ENCODE results near the gene ZMYM4. TPM values are rescaled to one million over a fixed set of nuclear protein-coding genes. Genes with fewer than 3 reads are reported as not detected.

The ZMYM4 gene
- total RNA-seq, 2 donors from 2014 or later: 131 to 153 TPM

DNA sequence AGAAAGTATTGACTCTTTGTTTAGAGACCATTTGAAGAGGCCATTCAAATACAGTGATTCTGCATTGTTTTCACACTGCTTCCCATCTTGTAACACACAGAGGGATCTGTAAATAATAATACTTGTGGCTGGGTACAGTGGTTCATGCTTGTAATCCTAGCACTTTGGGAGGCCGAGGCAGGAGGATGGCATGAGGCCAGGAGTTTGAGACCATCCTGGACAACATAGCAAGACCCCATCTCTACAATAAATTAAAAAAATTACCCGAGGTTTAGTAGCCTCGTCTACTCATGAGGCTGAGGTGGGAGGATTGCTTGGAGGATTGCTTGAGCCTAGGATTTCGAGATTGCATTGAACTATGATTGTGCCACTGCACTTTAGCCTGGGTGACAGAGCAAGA lies 5.7 kb downstream of the ZMYM4 start:
- no peaks in the 10 kb centered on the region for H3K27me3 ChIP-seq (ENCODE audit: control insufficient read depth, insufficient read depth, low read length, poor library complexity, severe bottlenecking)
- peaks cover 11% of the 10 kb centered on the region for H3K9me3 ChIP-seq (ENCODE audit: control insufficient read depth, low read length)
- H3K36me3 ChIP-seq (ENCODE audit: control insufficient read depth, insufficient read depth, low read length): peaks cover 42% of the 10 kb centered on the region
- Mint-ChIP-seq H3K9me3 (no peaks in the 10 kb centered on the region), H3K4me3 (no peak overlapping the region), H3K27ac (no peak overlapping the region), H3K27me3 (ENCODE audit: insufficient read depth) (no peaks in the 10 kb centered on the region), H3K4me1 (peaks cover 17% of the 10 kb centered on the region), H3K36me3 (ENCODE audit: low read depth) (peaks cover 54% of the 10 kb centered on the region)
- H3K27ac ChIP-seq (ENCODE audit: low read depth, low read length): no peak overlapping the region
- H3K4me1 ChIP-seq (ENCODE audit: control insufficient read depth, insufficient read depth, low read length): no peaks in the 10 kb centered on the region
- TF ChIP-seq, protein P1, sequence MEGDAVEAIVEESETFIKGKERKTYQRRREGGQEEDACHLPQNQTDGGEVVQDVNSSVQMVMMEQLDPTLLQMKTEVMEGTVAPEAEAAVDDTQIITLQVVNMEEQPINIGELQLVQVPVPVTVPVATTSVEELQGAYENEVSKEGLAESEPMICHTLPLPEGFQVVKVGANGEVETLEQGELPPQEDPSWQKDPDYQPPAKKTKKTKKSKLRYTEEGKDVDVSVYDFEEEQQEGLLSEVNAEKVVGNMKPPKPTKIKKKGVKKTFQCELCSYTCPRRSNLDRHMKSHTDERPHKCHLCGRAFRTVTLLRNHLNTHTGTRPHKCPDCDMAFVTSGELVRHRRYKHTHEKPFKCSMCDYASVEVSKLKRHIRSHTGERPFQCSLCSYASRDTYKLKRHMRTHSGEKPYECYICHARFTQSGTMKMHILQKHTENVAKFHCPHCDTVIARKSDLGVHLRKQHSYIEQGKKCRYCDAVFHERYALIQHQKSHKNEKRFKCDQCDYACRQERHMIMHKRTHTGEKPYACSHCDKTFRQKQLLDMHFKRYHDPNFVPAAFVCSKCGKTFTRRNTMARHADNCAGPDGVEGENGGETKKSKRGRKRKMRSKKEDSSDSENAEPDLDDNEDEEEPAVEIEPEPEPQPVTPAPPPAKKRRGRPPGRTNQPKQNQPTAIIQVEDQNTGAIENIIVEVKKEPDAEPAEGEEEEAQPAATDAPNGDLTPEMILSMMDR (conservative IDR thresholded peaks at IDR 0.05): no peak
- H3K4me3 ChIP-seq (ENCODE audit: low read length): no peak overlapping the region
- 96 to 100% methylated on average over 1 to 4 of the region's 4 CpGs for WGBS, 2 experiments (ENCODE audit: insufficient coverage in 1 of 2, insufficient read length in 1 of 2)
- no peak overlapping the region for H3K9ac ChIP-seq (ENCODE audit: extremely low read depth, low read length, poor library complexity, severe bottlenecking)
- no peak for DNase-seq

DNA sequence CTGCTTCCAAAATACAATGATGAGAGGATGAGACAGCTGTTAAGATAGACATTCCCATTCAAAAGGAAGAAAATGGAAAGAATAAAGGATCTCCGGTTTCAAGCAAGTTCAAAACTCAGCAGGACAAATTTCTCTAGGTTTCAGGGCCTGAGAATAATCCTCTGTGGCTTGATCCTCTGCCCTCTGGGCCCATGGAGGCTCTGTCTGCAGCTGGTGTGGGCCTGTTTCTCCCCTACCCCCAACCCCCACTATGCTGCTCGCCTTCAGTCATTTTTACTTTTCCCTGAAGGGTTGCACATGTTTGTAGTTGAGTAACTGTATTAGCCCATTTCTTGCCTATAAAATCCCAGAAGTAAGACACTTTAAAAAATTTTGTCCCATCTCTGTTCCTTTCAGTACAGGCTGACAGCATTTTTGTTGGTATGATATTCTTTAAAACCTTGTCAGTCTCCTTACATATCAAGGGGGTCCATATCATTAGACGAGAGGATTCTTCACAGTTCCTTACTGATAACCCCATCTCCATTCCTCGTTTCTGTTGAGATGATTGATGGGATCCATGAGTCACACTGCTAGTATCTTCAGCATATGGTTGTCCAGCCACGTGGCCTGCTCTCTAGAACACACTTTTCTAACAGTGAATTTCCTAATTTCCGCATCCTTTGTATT lies 10.5 kb downstream of the ZMYM4 start:
- Histone ChIP-seq H3K27ac (ENCODE audit: low read depth, low read length) (no peak overlapping the region), H3K4me3 (ENCODE audit: low read length) (no peak overlapping the region), H3K9me3 (ENCODE audit: control insufficient read depth, low read length) (peaks cover 45% of the 10 kb centered on the region), H3K9ac (ENCODE audit: extremely low read depth, low read length, poor library complexity, severe bottlenecking) (no peak overlapping the region), H3K4me1 (ENCODE audit: control insufficient read depth, insufficient read depth, low read length) (no peaks in the 10 kb centered on the region), H3K27me3 (ENCODE audit: control insufficient read depth, insufficient read depth, low read length, poor library complexity, severe bottlenecking) (no peaks in the 10 kb centered on the region), H3K36me3 (ENCODE audit: control insufficient read depth, insufficient read depth, low read length) (peaks cover 52% of the 10 kb centered on the region)
- TF ChIP-seq, protein P1 (conservative IDR thresholded peaks at IDR 0.05): no peak
- DNase-seq: no peak
- H3K4me3 Mint-ChIP-seq: no peak overlapping the region
- peaks cover 62% of the 10 kb centered on the region for H3K36me3 Mint-ChIP-seq (ENCODE audit: low read depth)
- no peaks in the 10 kb centered on the region for H3K27me3 Mint-ChIP-seq (ENCODE audit: insufficient read depth)
- peaks cover 13% of the 10 kb centered on the region for H3K4me1 Mint-ChIP-seq
- WGBS, 2 experiments (ENCODE audit: insufficient coverage in 1 of 2, insufficient read length in 1 of 2): 93 to 95% methylated on average over 4 to 6 of the region's 6 CpGs
- no peak overlapping the region for H3K27ac Mint-ChIP-seq
- H3K9me3 Mint-ChIP-seq: peaks cover 20% of the 10 kb centered on the region

DNA sequence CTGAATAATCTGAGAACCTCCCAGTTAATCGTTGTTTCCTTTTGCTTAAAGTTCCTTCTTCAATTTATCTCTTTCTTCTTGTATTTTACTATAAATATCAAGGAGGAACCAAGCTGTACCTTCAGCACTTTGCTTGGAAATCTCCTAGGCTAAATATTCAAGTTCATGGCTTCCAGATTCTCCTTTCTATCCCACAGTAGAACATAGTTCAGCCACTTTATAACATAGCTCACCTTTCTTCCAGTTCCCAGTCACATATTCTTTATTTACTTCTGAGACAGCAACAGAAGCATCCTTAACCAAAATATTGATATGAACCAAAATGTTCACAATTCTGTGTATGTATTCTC lies 11.0 kb downstream of the ZMYM4 start:
- H3K4me1 ChIP-seq (ENCODE audit: control insufficient read depth, insufficient read depth, low read length): no peaks in the 10 kb centered on the region
- TF ChIP-seq, protein P1 (conservative IDR thresholded peaks at IDR 0.05): no peak
- H3K27me3 Mint-ChIP-seq (ENCODE audit: insufficient read depth): no peaks in the 10 kb centered on the region
- peaks cover 45% of the 10 kb centered on the region for H3K9me3 ChIP-seq (ENCODE audit: control insufficient read depth, low read length)
- peaks cover 62% of the 10 kb centered on the region for H3K36me3 Mint-ChIP-seq (ENCODE audit: low read depth)
- H3K27me3 ChIP-seq (ENCODE audit: control insufficient read depth, insufficient read depth, low read length, poor library complexity, severe bottlenecking): no peaks in the 10 kb centered on the region
- H3K4me3 Mint-ChIP-seq: no peak overlapping the region
- H3K4me1 Mint-ChIP-seq: peaks cover 13% of the 10 kb centered on the region
- no peak overlapping the region for H3K4me3 ChIP-seq (ENCODE audit: low read length)
- 91 to 100% methylated on average over 1 of the region's 1 CpG for WGBS, 2 experiments (ENCODE audit: insufficient coverage in 1 of 2, insufficient read length in 1 of 2)
- peaks cover 24% of the 10 kb centered on the region for H3K9me3 Mint-ChIP-seq
- no peak for DNase-seq
- H3K27ac ChIP-seq (ENCODE audit: low read depth, low read length): no peak overlapping the region
- H3K27ac Mint-ChIP-seq: no peak overlapping the region
- peaks cover 57% of the 10 kb centered on the region for H3K36me3 ChIP-seq (ENCODE audit: control insufficient read depth, insufficient read depth, low read length)
- no peak overlapping the region for H3K9ac ChIP-seq (ENCODE audit: extremely low read depth, low read length, poor library complexity, severe bottlenecking)
